ENCODE data around the gene MKNK2. TPM values are rescaled to one million over a fixed set of nuclear protein-coding genes. Genes with fewer than 3 reads are reported as not detected.
"Not testable (repeated sequence)": the region's sequence is repeated elsewhere in the genome, so short reads cannot be mapped to it uniquely, and the experiment has no call there.

MKNK2 gene
- total and polyA plus RNA-seq, 2 donors (not counting 1 experiment from before 2014, with no cell fraction given): 440 to 777 TPM

DNA sequence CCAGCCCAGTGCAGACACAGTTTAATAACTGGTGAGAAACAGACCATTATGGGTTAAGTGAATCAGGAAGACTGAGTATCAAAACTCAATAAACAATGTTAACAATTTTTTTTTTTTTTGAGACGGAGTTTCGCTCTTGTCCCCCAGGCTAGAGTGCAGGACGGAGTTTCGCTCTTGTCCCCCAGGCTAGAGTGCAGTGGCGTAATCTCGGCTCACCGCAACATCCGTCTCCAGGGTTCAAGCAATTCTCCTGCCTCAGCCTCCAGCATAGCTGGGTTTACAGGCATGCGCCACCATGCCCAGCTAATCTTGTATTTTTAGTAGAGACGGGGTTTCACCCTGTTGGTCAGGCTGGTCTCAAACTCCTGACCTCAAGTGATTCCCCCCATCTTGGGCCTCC lies 62.6 kb downstream of the MKNK2 start:
- ATAC-seq (ENCODE audit: low read depth); H3K27ac Mint-ChIP-seq; H3K27ac ChIP-seq (ENCODE audit: low read length in 2 of 2); CTCF ChIA-PET; H3K9me3 ChIP-seq (ENCODE audit: control extremely low read depth in 1 of 3, control insufficient read depth in 2 of 3, insufficient read depth in 1 of 3, low read length in 2 of 3); H3K4me1 ChIP-seq (ENCODE audit: control insufficient read depth in 2 of 2, insufficient read depth in 2 of 2, low read length in 2 of 2); H3K4me2 ChIP-seq (replicated peaks; ENCODE audit: low read depth, low read length, poor library complexity, severe bottlenecking); H3K27me3 Mint-ChIP-seq; DNase-seq; H3K4me3 ChIP-seq (ENCODE audit: control extremely low read depth in 1 of 5, extremely low read depth in 1 of 5, insufficient read depth in 1 of 5, low read depth in 2 of 5, low read length in 4 of 5); H3K27me3 ChIP-seq (replicated peaks in 1 of 4; ENCODE audit: control extremely low read depth in 1 of 4, control insufficient read depth in 3 of 4, insufficient read depth in 4 of 4, low read length in 3 of 4); H3K4me3 Mint-ChIP-seq; H3K9me3 Mint-ChIP-seq (ENCODE audit: insufficient read depth); H3K79me2 ChIP-seq (ENCODE audit: control insufficient read depth, insufficient read depth, low read length); H2AFZ ChIP-seq (ENCODE audit: insufficient read depth, low read depth, low read length, poor library complexity, severe bottlenecking); H3K9ac ChIP-seq (ENCODE audit: low read length); H3K4me1 Mint-ChIP-seq; intact Hi-C loops (cut with micrococcal nuclease): not testable (repeated sequence)
- peaks cover 5 to 55% of the 10 kb centered on the region in 2 experiments for H3K36me3 ChIP-seq (replicated peaks in 1 of 2; ENCODE audit: control extremely low read depth in 1 of 2, control insufficient read depth in 1 of 2, extremely low read depth in 1 of 2, insufficient read depth in 2 of 2, low read length in 1 of 2)
- WGBS (ENCODE audit: insufficient coverage): 95% methylated on average over 8 of the region's 10 CpGs
- peaks cover 25% of the 10 kb centered on the region for H4K20me1 ChIP-seq (ENCODE audit: control insufficient read depth, insufficient read depth, low read length, poor library complexity, severe bottlenecking)
- POLR2A ChIA-PET: interaction anchor here (0.7 kb wide), 1 partner anchor 132 kb away, joined by 3 read pairs; no protein-coding TSS in a partner anchor

Small RNA genes within 50 kb of the gene (small RNA-seq; reads per million reads assigned to genes)
- gene AC007136.1 (ENCODE audit: insufficient read length, low read depth, low replicate concordance): not detected

Other genes with a start within 250 kb of the MKNK2 start
- 3.7 and 5.1 TPM in 2 replicates for gene ATP8B3, start 239.0 kb downstream of the MKNK2 start, total RNA-seq
- 0.89 and 1.4 TPM in 2 replicates for gene ATP8B3, start 239.0 kb downstream of the MKNK2 start, polyA plus RNA-seq
- 72.4 and 72.6 TPM in 2 replicates for gene REXO1, start 202.8 kb downstream of the MKNK2 start, total RNA-seq
- gene REXO1, start 202.8 kb downstream of the MKNK2 start, polyA plus RNA-seq: 108 and 898 TPM in 2 replicates
- 29.7 and 35.8 TPM in 2 replicates for gene KLF16, start 187.7 kb downstream of the MKNK2 start, total RNA-seq
- gene KLF16, start 187.7 kb downstream of the MKNK2 start, polyA plus RNA-seq: 43.5 and 49.0 TPM in 2 replicates
- gene ABHD17A, start 165.7 kb downstream of the MKNK2 start, total RNA-seq: 58.1 and 63.1 TPM in 2 replicates
- 127 and 134 TPM in 2 replicates for gene ABHD17A, start 165.7 kb downstream of the MKNK2 start, polyA plus RNA-seq
- gene ADAT3, start 145.8 kb downstream of the MKNK2 start, total RNA-seq: 13.4 and 13.9 TPM in 2 replicates
- 5.3 and 6.1 TPM in 2 replicates for gene ADAT3, start 145.8 kb downstream of the MKNK2 start, polyA plus RNA-seq
- gene SCAMP4, start 145.8 kb downstream of the MKNK2 start, total RNA-seq: 60.0 and 62.9 TPM in 2 replicates
- gene SCAMP4, start 145.8 kb downstream of the MKNK2 start, polyA plus RNA-seq: 47.9 and 51.0 TPM in 2 replicates
- gene CSNK1G2, start 110.1 kb downstream of the MKNK2 start, total RNA-seq: 153 and 154 TPM in 2 replicates
- 288 and 304 TPM in 2 replicates for gene CSNK1G2, start 110.1 kb downstream of the MKNK2 start, polyA plus RNA-seq
- gene BTBD2, start 35.5 kb downstream of the MKNK2 start, total RNA-seq: 75.2 and 86.2 TPM in 2 replicates
- 85.6 and 86.4 TPM in 2 replicates for gene BTBD2, start 35.5 kb downstream of the MKNK2 start, polyA plus RNA-seq
- 228 and 235 TPM in 2 replicates for gene MOB3A, start 45.1 kb upstream of the MKNK2 start, total RNA-seq
- 186 and 190 TPM in 2 replicates for gene MOB3A, start 45.1 kb upstream of the MKNK2 start, polyA plus RNA-seq
- 80.8 and 93.9 TPM in 2 replicates for gene IZUMO4, start 45.7 kb upstream of the MKNK2 start, total RNA-seq
- 34.8 and 45.9 TPM in 2 replicates for gene IZUMO4, start 45.7 kb upstream of the MKNK2 start, polyA plus RNA-seq
- 96.4 and 108 TPM in 2 replicates for gene AP3D1, start 100.3 kb upstream of the MKNK2 start, total RNA-seq
- 109 and 114 TPM in 2 replicates for gene AP3D1, start 100.3 kb upstream of the MKNK2 start, polyA plus RNA-seq
- gene DOT1L, start 112.7 kb upstream of the MKNK2 start, total RNA-seq: 50.5 and 50.6 TPM in 2 replicates
- gene DOT1L, start 112.7 kb upstream of the MKNK2 start, polyA plus RNA-seq: 23.5 and 25.5 TPM in 2 replicates
- gene PLEKHJ1, start 185.1 kb upstream of the MKNK2 start, total RNA-seq: 82.4 and 86.7 TPM in 2 replicates
- 89.2 and 117 TPM in 2 replicates for gene PLEKHJ1, start 185.1 kb upstream of the MKNK2 start, polyA plus RNA-seq
- 129 and 140 TPM in 2 replicates for gene SF3A2, start 185.6 kb upstream of the MKNK2 start, total RNA-seq
- gene SF3A2, start 185.6 kb upstream of the MKNK2 start, polyA plus RNA-seq: 98.2 and 113 TPM in 2 replicates
- gene AMH, start 198.1 kb upstream of the MKNK2 start, total RNA-seq: 4.5 and 7.3 TPM in 2 replicates
- 1.5 and 1.9 TPM in 2 replicates for gene AMH, start 198.1 kb upstream of the MKNK2 start, polyA plus RNA-seq
- 2.8 and 3.0 TPM in 2 replicates for gene JSRP1, start 205.2 kb upstream of the MKNK2 start, total RNA-seq
- gene JSRP1, start 205.2 kb upstream of the MKNK2 start, polyA plus RNA-seq: 1.6 and 2.1 TPM in 2 replicates
- 0.71 and 0.90 TPM in 2 replicates for gene PEAK3, start 230.9 kb upstream of the MKNK2 start, total RNA-seq
- 0.07 and 0.18 TPM in 2 replicates for gene PEAK3, start 230.9 kb upstream of the MKNK2 start, polyA plus RNA-seq

Measured in B cell (primary cell).